22Rv1 (cell line): ENCODE measurements around the gene ATP2C2.

Experiments
- CTCF ChIP-seq: fragments of 450-650 bp; IDR thresholded peaks from 2 replicates; pipeline ENCODE4 v1.5.1; 2017; ENCODE audit warnings: mild to moderate bottlenecking
- ZFX ChIP-seq: fragments of 450-650 bp; IDR thresholded peaks from 2 replicates; pipeline ENCODE4 v1.6.1; 2017; ENCODE audit warnings: antibody characterized with exemption, borderline replicate concordance

GRCh38 chr16:84349862-84350684 is 18.3 kb upstream of the ATP2C2 start:
- TF ChIP-seq CTCF, result no peak
- no peak for TF ChIP-seq ZFX
